NCI-H345 treated with DMSO at 0.1 percent for 48 hours (cell line): ENCODE results near the gene PDE1C.
A peak's percentile ranks its signal among the peaks of the same experiment; 100 is the strongest.
"Not testable (repeated sequence)": the region's sequence is repeated elsewhere in the genome, so short reads cannot be mapped to it uniquely, and the experiment has no call there.

ENCODE experiments used
- DNase-seq: peaks from one replicate; lab custom pipeline; 2025; ENCODE audit not compliant: unreplicated experiment; lab: John Stamatoyannopoulos, UW

PDE1C gene

GRCh38 chr7:32070406-32071360 lies at the start of gene PDE1C:
Gene PDE1C, minus strand, starts transcription at chr7:32070407.
- DNase-seq = no peak

- DNase-seq = no peak
These were observed 49.6 kb upstream of the PDE1C start for GRCh38 chr7:32119790-32120196.

- no peak for DNase-seq
These were observed 47.6 kb upstream of the PDE1C start for GRCh38 chr7:32117837-32118236.

GRCh38 chr7:32116436-32116835 lies 46.2 kb upstream of the PDE1C start:
- no peak for DNase-seq

GRCh38 chr7:32115831-32116230 lies 45.6 kb upstream of the PDE1C start:
- DNase-seq = no peak

GRCh38 chr7:32108651-32109050 lies 38.4 kb upstream of the PDE1C start:
- DNase-seq = no peak

- no peak for DNase-seq
These were observed 34.6 kb upstream of the PDE1C start for GRCh38 chr7:32104766-32105165.

- no peak for DNase-seq
These were observed 33.2 kb upstream of the PDE1C start for GRCh38 chr7:32103361-32103760.

- DNase-seq = peak; percentile 12
These were observed 32.2 kb upstream of the PDE1C start for GRCh38 chr7:32102432-32102873.

GRCh38 chr7:32100407-32100907 lies 30.2 kb upstream of the PDE1C start:
- DNase-seq = no peak

GRCh38 chr7:32094516-32094915 lies 24.3 kb upstream of the PDE1C start:
- DNase-seq = no peak

GRCh38 chr7:32093415-32094408 lies 23.5 kb upstream of the PDE1C start:
- no peak for DNase-seq

- no peak for DNase-seq
These were observed 22.1 kb upstream of the PDE1C start for GRCh38 chr7:32092346-32092745.

- DNase-seq = no peak
These were observed 21.5 kb upstream of the PDE1C start for GRCh38 chr7:32091608-32092210.

GRCh38 chr7:32089678-32090077 lies 19.5 kb upstream of the PDE1C start:
- DNase-seq = no peak

GRCh38 chr7:32089256-32089655 lies 19.0 kb upstream of the PDE1C start:
- no peak for DNase-seq

- no peak for DNase-seq
These were observed 18.3 kb upstream of the PDE1C start for GRCh38 chr7:32088451-32088881.

- DNase-seq = no peak
These were observed 9.3 kb upstream of the PDE1C start for GRCh38 chr7:32079510-32079909.

GRCh38 chr7:32078824-32079223 lies 8.6 kb upstream of the PDE1C start:
- DNase-seq = no peak

- DNase-seq = no peak
These were observed 7.6 kb upstream of the PDE1C start for GRCh38 chr7:32077806-32078205.

GRCh38 chr7:32076802-32077201 lies 6.6 kb upstream of the PDE1C start:
- not testable (repeated sequence) for DNase-seq
